ENCODE measurements around the gene HINT3. TPM values are rescaled to one million over a fixed set of nuclear protein-coding genes. Genes with fewer than 3 reads are reported as not detected.
A peak's percentile ranks its signal among the peaks of the same experiment; 100 is the strongest.

HINT3 gene
- total and polyA plus RNA-seq, 2 of the 13 experiments (the other 11 are each of a cell fraction or from before 2014, with no cell fraction given), result 3.1 to 22.8 TPM

GRCh38 chr6:125953502-125953875, 3.1 kb upstream of the HINT3 start (continued):
- TF ChIP-seq RERE (CRISPR knock-in tag; IDR thresholded peaks at IDR 0.05; ENCODE audit: low read depth) (no peak), HNF4A (CRISPR knock-in tag; IDR thresholded peaks at IDR 0.05) (no peak; the same call in 1 of the 2 replicates), NR3C1 (CRISPR knock-in tag; IDR thresholded peaks at IDR 0.05) (no peak), ZNF572 (CRISPR knock-in tag; IDR thresholded peaks at IDR 0.05) (0 out of 2 replicates have a peak, but pooled peaks have one; percentile 37), ZSCAN30 (CRISPR knock-in tag; IDR thresholded peaks at IDR 0.05) (no peak), ZSCAN29 (CRISPR knock-in tag; conservative IDR thresholded peaks at IDR 0.05) (no peak), PHF8 (CRISPR knock-in tag; IDR thresholded peaks at IDR 0.05) (no peak), ZNF616 (CRISPR knock-in tag; IDR thresholded peaks at IDR 0.05; ENCODE audit: low read depth) (0 out of 2 replicates have a peak, but pooled peaks have one; percentile 49), ZNF335 (CRISPR knock-in tag; IDR thresholded peaks at IDR 0.05) (no peak), PTBP1 (IDR thresholded peaks at IDR 0.05; ENCODE audit: low read depth, low read length, poor library complexity, severe bottlenecking) (no peak), HMG20A (CRISPR knock-in tag; IDR thresholded peaks at IDR 0.05; ENCODE audit: borderline replicate concordance) (no peak), KLF12 (CRISPR knock-in tag; IDR thresholded peaks at IDR 0.05; ENCODE audit: borderline replicate concordance) (no peak), AHDC1 (CRISPR knock-in tag; IDR thresholded peaks at IDR 0.05; ENCODE audit: borderline replicate concordance) (no peak), KLF11 (CRISPR knock-in tag; IDR thresholded peaks at IDR 0.05) (no peak), PAF1 (CRISPR knock-in tag; IDR thresholded peaks at IDR 0.05) (no peak), NFYC (CRISPR knock-in tag; IDR thresholded peaks at IDR 0.05) (no peak), ZSCAN31 (CRISPR knock-in tag; IDR thresholded peaks at IDR 0.05; ENCODE audit: low read depth) (no peak), ATM (IDR thresholded peaks at IDR 0.05; ENCODE audit: borderline replicate concordance) (no peak), ATF7 (IDR thresholded peaks at IDR 0.05) (no peak), ATF7 (CRISPR knock-in tag; IDR thresholded peaks at IDR 0.05) (no peak)
- TF ChIP-seq, protein P1, sequence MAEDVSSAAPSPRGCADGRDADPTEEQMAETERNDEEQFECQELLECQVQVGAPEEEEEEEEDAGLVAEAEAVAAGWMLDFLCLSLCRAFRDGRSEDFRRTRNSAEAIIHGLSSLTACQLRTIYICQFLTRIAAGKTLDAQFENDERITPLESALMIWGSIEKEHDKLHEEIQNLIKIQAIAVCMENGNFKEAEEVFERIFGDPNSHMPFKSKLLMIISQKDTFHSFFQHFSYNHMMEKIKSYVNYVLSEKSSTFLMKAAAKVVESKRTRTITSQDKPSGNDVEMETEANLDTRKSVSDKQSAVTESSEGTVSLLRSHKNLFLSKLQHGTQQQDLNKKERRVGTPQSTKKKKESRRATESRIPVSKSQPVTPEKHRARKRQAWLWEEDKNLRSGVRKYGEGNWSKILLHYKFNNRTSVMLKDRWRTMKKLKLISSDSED (CRISPR knock-in tag; IDR thresholded peaks at IDR 0.05), result peak; percentile 48; the same call in 1 of the 2 replicates
